Bone marrow (tissue), 2 donors: ENCODE measurements around the gene CEP20.
"Not testable (repeated sequence)": the region's sequence is repeated elsewhere in the genome, so short reads cannot be mapped to it uniquely, and the experiment has no call there.

Experiments used
- DNase-seq, 2 donors: peaks; one replicate each; lab custom pipeline; 2025; lab: John Stamatoyannopoulos, UW

The CEP20 gene

DNA sequence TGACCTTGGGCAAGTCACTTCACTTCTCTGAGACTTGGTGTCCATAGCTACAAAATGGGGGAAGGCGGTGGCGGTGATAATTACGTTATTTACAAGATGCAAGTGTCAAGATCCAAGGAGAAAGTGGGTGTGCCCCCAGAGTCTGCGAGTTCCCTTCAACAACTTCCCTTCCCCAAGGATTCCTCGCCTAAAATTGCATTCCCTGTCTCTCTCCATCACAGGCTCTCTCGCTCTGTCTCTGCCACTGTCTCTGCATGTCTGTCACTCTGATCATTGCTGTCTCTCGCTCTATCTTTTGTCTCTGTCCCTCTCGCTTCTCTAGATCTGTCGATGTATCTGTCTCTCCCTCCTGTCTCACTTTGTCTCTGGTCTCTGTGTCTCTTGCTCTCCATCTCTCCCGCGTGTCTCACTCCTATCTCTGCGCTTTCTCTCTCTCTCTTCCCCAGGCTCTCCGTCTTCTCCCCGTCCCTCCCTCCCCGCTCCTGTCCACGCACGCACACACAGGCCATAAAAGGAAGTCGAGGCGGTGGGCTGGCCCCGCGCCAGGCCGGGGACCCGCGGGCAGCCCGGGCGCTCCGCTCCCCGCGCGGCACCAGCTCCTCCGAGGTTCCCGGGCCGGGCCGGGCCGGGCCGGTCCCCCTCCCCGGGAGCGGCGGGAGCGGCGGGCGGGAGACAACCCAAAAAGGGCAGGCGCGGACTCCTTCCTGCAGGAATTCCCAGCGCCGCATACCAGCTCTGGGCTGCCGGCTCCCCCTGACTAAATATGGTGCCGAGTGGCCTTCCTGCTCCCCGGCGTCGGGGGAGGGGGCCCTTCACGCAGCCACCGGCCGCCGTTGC lies 30.5 kb downstream of the CEP20 start:
- no peak for DNase-seq

GRCh38 chr16:15856901-15857698 lies 31.3 kb downstream of the CEP20 start, which contains the start of gene MYH11:
Gene MYH11, minus strand, starts transcription at chr16:15857028. Its CDS starts 18,776 bp downstream, at chr16:15838252.
- DNase-seq: no peak

GRCh38 chr16:15856182-15856581 lies 32.2 kb downstream of the CEP20 start:
- DNase-seq: no peak

DNA sequence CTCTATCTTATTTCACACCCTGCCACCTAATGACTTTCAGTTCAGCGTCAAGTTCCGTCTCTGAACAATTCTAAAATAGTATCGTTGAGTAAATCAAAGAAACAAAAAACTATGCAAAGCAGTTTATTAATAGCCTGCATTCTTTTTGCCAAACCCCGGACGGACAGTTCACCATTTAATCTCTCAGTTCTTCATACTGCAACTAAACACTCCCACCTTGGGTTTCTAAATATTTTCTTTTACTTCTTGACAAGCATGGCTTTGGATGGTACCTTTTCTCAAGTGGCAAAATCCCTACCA lies 32.7 kb downstream of the CEP20 start:
- no peak for DNase-seq

DNA sequence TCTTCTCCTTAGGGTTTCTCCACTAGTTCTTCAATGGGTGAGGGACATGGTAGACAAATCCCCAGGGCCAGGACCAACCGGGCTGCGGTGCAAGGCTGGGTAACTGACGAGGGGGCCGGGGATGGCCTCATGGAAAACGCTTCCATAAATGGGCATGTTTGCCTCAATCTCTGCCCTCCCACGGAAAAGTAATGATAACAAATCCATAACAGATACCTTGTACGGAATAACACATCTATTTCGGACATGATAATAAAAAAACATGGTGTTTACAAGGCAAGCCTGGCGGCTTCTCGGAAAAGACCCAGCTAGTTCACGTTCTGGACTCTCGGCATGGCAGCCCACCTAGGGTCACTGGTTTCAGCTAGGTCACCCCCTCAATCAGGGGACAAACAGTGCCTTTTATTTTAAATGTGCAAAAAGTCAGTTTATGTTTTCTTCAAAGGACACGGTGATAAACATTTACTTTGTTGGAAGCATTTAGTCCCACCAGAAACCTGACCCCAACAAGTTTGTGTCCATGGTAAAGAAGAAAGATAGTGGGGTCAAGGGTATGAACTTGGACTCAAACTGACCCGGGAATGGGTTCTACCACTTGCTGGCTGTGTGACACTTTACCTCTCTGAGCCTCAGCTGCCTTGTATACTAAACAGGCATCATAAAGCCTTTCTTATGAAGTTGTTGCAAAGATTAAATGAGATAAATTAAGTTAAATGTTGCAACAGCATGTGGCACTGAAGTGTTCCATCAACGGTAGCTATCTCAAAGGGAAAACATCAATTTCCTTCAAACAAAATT lies 33.3 kb downstream of the CEP20 start:
- no peak for DNase-seq

GRCh38 chr16:15854061-15854460 lies 34.3 kb downstream of the CEP20 start:
- DNase-seq: no peak

- DNase-seq: no peak
These were observed 35.4 kb downstream of the CEP20 start for GRCh38 chr16:15853021-15853420.

DNA sequence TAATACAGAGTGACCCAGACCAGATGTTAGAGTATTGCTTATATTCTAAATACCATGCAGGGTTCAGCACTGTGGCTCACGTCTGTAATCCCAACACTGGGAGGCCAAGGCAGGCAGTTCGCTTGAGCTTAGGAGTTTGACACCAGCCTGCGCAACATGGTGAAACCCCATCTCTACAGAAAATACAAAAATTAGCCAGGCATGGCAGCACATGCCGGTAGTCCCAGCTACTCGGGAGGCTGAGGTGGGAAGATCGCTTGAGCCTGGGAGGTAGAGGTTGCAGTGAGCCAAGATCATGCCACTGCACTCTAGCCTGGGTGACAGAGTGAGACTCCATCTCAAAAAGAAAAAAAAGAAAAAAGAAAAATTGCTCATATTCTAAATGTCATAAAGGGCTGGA lies 37.8 kb downstream of the CEP20 start:
- not testable (repeated sequence) for DNase-seq

DNA sequence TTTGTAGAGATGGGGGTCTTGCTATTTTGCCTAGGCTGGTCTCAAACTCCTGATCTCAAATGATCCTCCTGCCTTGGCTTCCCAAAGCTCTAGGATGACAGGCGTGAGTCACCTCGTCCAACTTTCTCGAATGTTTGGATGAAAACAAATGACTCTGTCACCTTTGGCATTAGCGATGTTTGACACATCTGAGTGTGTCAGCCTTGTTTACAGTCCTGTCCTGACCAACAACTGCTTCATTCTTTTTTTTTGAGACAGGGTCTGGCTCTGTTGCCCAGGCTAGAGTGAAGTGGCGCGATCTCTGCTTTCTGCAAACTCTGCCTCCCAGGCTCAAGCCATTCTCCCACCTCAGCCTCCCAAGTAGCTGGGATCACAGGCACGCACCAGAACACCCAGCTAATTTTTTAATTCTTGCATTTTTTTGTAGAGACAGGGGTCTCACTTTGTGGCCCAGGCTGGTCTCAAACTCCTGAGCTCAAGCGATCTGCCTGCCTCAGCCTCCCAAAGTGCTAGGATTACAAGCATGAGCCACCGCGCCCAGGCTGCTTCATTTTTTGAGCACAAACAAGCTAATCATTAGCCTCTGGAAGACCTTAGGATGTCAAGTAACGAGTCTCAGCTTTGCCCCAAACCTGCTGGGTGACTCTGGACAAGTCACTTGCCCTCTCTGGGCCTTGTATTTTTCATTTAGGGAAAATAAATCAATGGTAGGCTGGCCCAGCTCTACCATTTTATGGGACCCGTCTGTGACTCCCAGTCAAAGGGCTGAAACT lies 39.0 kb downstream of the CEP20 start:
- DNase-seq: no peak

- no peak for DNase-seq
These were observed 40.7 kb downstream of the CEP20 start for GRCh38 chr16:15847611-15848175.

DNA sequence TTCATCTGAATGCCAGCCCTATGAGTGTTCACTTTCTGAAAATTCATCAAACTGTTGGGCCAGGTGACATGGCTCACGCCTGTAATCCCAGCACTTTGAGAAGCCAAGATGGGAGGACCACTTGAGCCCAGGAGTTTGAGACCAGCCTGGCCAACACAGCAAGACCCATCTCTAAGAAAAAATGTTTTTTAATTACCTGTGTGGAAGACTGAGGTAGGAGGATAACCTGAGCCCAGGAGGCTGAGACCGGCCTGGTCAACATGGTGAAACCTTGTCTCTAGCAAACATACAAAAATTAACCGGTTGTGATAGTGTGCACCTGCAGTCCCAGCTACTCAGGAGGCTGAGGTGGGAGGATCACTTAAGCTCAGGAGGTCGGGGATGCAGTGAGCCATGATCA lies 41.9 kb downstream of the CEP20 start:
- DNase-seq: no peak

DNA sequence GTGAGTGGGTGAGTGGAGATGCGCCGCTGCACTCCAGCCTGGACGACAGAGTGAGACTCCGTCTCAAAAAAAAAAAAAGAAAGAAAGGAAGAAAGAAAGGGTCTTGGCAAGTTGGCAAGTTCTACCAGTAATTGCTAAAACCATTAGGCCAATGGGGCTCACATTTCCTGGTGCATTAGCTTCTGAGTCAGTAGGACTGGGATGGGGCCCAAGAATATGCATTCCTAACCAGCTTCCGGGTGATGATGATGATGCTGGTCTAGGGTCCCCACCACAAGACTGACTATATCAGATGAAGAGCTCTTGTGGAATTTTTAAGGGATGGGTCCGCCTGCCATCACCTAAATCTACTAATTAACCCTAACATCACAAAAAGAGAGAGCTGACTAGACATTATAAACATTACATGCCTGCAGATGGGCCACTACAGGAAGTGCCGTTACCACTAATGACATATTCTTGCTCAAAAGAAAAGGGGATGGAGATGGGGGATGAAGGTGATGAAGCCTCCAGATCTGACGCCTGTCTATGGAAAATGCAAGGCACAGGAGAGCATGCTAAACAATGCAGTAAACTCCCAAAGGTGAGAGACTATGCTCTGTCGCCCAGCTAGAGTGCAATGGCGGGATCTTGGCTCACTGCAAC lies 44.6 kb downstream of the CEP20 start:
- DNase-seq: no peak

- DNase-seq: not testable (repeated sequence)
These were observed 49.2 kb downstream of the CEP20 start for GRCh38 chr16:15839204-15839603.

GRCh38 chr16:15837761-15838160 lies 50.6 kb downstream of the CEP20 start:
- no peak for DNase-seq

GRCh38 chr16:15836965-15837611 lies 51.3 kb downstream of the CEP20 start:
- DNase-seq: no peak

GRCh38 chr16:15836074-15836473 lies 52.3 kb downstream of the CEP20 start:
- DNase-seq: no peak

DNA sequence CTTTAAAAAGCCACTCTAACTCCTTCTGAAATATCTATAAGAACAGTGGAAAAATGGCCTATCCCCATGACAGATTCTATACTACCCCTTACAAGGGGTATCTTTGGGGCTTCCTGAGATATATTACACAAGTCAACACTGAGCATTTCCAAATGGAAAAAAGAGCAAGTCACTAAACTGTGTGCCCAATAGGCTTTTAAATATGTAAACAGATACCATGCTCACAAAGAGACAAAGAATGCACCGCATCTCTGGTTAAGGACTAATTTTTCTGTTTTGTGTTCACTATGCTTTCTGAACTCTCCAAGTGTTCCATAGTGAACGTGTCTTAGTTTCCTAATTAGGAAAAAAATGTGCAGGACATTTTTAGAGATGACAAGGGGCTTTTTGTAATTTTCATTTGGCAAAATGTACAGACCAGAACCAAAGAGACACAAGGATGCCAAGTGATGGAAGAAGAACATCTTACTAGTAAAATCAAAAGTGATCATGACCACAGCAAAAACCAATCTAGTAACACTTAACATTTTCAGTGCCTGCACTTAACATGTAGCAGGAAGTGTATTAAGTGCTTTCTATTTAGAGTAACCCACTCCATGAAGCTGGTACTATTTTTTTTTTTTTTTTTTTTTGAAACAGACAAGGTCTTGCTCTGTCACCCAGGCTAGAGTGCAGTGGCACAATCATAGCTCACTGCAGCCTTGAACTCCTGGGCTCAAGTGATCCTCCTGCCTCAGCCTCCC lies 53.1 kb downstream of the CEP20 start:
- DNase-seq: no peak

- DNase-seq: no peak
These were observed 53.9 kb downstream of the CEP20 start for GRCh38 chr16:15834502-15834901.

DNA sequence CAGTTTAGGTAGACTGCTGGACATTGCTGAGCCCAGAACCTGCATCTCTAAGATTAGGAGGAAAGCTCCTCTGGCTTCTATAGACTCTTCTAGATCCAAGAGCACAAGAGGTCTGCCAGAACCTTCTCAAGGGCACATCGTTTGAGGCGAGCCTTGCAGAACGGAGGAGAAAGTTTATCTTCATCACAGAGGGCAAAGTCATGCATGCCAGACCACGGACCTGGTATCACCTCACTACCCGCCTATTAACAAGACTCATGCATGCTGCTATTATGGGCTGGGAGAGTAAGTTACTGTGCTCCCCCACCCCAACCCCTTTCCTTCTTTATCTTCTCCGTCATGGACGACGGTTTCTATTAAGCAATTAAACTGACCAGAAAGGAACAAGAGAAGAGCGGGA lies 54.9 kb downstream of the CEP20 start:
- no peak for DNase-seq

DNA sequence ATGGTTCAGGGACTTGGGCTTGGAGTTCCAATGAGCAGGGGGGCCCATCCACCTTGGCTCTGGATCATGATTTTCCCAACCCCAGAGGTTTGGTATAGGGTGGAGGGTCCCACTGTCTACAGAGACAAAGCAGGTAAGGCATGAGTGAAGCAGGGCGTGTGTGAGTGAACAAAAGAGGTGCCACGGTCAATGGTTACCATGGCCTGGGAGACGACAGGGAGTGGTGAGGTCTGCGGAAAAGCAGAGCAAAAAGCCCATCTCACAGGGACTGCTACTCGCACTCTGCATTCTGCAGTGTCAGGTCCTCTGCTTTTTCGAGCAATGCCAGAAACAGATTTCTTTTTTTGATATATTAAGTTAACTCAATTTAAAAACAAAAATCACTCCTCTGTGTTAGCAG lies 56.2 kb downstream of the CEP20 start:
- DNase-seq: no peak
